Large intestine (tissue), 3 donors: ENCODE data around the gene NHS. TPM values are rescaled to one million over a fixed set of nuclear protein-coding genes. Genes with fewer than 3 reads are reported as not detected.

Experiments used
- DNase-seq, 2 donors: peaks; one replicate each; pipeline versions ENCODE4 v3.0.0 to v3.0.0-alpha.2; 2013
- H3K27ac ChIP-seq: one replicate; pipeline ENCODE4 v1.5.1; 2013; ENCODE audit warnings: low read length
- H3K27me3 ChIP-seq: 2 replicates; pipeline ENCODE4 v1.6.1; 2013; ENCODE audit warnings: low read length; ENCODE audit not compliant: control insufficient read depth, insufficient read depth
- H3K36me3 ChIP-seq: 2 replicates; pipeline ENCODE4 v1.6.1; 2013; ENCODE audit warnings: low read length; ENCODE audit not compliant: control insufficient read depth, insufficient read depth
- H3K4me1 ChIP-seq: one replicate; pipeline ENCODE4 v1.6.1; 2013; ENCODE audit warnings: low read length; ENCODE audit not compliant: control insufficient read depth, insufficient read depth
- H3K4me3 ChIP-seq: one replicate; pipeline ENCODE4 v1.5.1; 2013; ENCODE audit warnings: low read length
- H3K9me3 ChIP-seq: one replicate; pipeline ENCODE4 v1.6.1; 2013; ENCODE audit warnings: mild to moderate bottlenecking, low read depth, low read length, moderate library complexity; ENCODE audit not compliant: control insufficient read depth
- WGBS: methylation state at CpG from one replicate; pipeline ENCODE4 v1.1.5; 2013; ENCODE audit warnings: low lambda C conversion rate; ENCODE audit not compliant: insufficient coverage; 5-methylcytosine and 5-hydroxymethylcytosine counted together
- polyA plus RNA-seq: library from polyadenylated mRNA; unstranded; fragments of 120-200 nt; gene quantifications from one replicate; pipeline ENCODE4 v1.2.1, GENCODE V29; 2013

Gene NHS
- polyA plus RNA-seq, 1 donor, result 6.6 TPM

- no CpG with 5 or more reads among the region's 18 CpGs for WGBS
- H3K27me3 ChIP-seq, result peaks cover 2% of the 10 kb centered on the region
- H3K4me3 ChIP-seq, result peak overlapping the region; percentile 60
- DNase-seq, result no peak
- H3K9me3 ChIP-seq, result no peaks in the 10 kb centered on the region
- peaks cover 2% of the 10 kb centered on the region for H3K4me1 ChIP-seq
- no peaks in the 10 kb centered on the region for H3K36me3 ChIP-seq
- peak overlapping the region; percentile 59 for H3K27ac ChIP-seq
Observed at GRCh38 chrX:17375367-17375636, 302 bp downstream of the NHS start.

DNA sequence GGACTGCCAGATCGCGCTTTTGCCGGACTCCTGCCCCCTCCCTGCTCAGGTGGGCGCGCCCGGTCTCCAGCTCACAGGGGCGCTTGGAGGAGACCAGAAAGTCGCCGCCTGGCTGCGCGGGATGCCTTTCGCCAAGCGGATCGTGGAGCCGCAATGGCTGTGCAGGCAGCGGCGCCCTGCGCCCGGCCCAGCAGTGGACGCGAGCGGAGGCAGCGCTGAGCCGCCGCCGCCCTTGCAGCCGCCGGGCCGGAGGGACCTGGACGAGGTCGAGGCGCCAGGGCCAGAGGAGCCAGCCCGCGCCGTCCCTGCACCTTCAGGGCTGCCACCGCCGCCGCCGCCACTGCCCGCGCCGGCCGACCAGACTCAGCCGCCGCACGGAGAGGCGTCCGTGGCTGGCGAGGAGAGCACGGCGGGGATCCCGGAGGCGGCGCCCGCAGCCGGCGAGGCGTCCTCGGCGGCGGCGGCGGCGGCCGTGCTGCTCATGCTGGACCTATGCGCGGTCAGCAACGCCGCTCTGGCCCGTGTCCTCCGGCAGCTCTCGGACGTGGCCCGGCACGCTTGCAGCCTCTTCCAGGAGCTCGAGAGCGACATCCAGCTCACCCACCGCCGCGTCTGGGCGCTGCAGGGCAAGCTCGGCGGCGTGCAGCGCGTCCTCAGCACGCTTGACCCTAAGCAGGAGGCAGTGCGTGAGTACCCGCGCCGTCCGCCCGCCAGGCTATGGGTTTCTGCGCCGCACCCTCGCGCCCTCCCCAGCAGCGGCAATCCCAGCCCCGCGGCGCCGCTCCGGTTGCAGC is 834 bp downstream of the NHS start:
- peak in 1 of 2 donors; percentile 41 for DNase-seq
- no CpG with 5 or more reads among the region's 103 CpGs for WGBS
- H3K27me3 ChIP-seq, result peaks cover 2% of the 10 kb centered on the region

GRCh38 chrX:17376431-17377077 is 1.6 kb downstream of the NHS start:
- H3K27ac ChIP-seq, result no peak overlapping the region
- no peaks in the 10 kb centered on the region for H3K9me3 ChIP-seq
- peaks cover 2% of the 10 kb centered on the region for H3K27me3 ChIP-seq
- no peaks in the 10 kb centered on the region for H3K36me3 ChIP-seq
- DNase-seq, result peak in 1 of 2 donors; percentile 42
- H3K4me1 ChIP-seq, result peaks cover 2% of the 10 kb centered on the region
- WGBS, result no CpG with 5 or more reads among the region's 31 CpGs
- H3K4me3 ChIP-seq, result peak overlapping the region; percentile 74

More for the DNA sequence above, 834 bp downstream of the NHS start:
- H3K36me3 ChIP-seq, result no peaks in the 10 kb centered on the region
- peak overlapping the region; percentile 74 for H3K4me3 ChIP-seq
- peak overlapping the region; percentile 59 for H3K27ac ChIP-seq
- no peaks in the 10 kb centered on the region for H3K9me3 ChIP-seq
- H3K4me1 ChIP-seq, result peaks cover 2% of the 10 kb centered on the region

- H3K27me3 ChIP-seq, result peaks cover 2% of the 10 kb centered on the region
- no peaks in the 10 kb centered on the region for H3K36me3 ChIP-seq
- peak overlapping the region; percentile 74 for H3K4me3 ChIP-seq
- DNase-seq, result peak; percentile 38 to 67
- H3K27ac ChIP-seq, result no peak overlapping the region
- peaks cover 2% of the 10 kb centered on the region for H3K4me1 ChIP-seq
- H3K9me3 ChIP-seq, result no peaks in the 10 kb centered on the region
- WGBS, result no CpG with 5 or more reads among the region's 46 CpGs
Observed at GRCh38 chrX:17377091-17377717, 2.2 kb downstream of the NHS start.

DNA sequence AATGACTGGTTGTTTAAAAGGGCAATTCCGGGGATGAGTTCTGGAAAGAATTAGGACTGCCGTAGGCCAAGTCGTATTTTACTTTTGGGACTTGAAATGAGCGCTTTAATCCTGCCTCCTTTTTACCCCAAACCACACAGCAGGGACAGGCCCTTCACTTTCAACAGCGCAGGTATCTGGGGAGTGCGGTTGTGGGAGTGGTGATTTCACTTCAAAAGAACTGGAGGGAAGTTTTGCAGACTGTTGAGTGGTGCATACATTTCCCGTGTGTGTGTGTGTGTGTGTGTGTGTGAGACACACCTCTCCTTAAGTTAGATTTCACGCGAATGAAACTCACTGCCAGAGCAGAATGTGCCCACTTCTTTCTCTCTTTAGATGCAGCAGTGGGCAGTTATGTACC is 2.8 kb downstream of the NHS start:
- Histone ChIP-seq H3K4me1 (peaks cover 2% of the 10 kb centered on the region), H3K27ac (no peak overlapping the region), H3K4me3 (peak overlapping the region; percentile 74), H3K9me3 (no peaks in the 10 kb centered on the region), H3K36me3 (no peaks in the 10 kb centered on the region), H3K27me3 (peaks cover 2% of the 10 kb centered on the region)
- no CpG with 5 or more reads among the region's 9 CpGs for WGBS
- no peak for DNase-seq

GRCh38 chrX:17380221-17380620 is 5.2 kb downstream of the NHS start:
- DNase-seq, result no peak
- peaks cover 2% of the 10 kb centered on the region for H3K27me3 ChIP-seq
- H3K27ac ChIP-seq, result no peak overlapping the region
- no peak overlapping the region for H3K4me3 ChIP-seq
- H3K4me1 ChIP-seq, result peaks cover 2% of the 10 kb centered on the region
- no peaks in the 10 kb centered on the region for H3K36me3 ChIP-seq
- no peaks in the 10 kb centered on the region for H3K9me3 ChIP-seq
- WGBS, result no CpG with 5 or more reads among the region's 9 CpGs

DNA sequence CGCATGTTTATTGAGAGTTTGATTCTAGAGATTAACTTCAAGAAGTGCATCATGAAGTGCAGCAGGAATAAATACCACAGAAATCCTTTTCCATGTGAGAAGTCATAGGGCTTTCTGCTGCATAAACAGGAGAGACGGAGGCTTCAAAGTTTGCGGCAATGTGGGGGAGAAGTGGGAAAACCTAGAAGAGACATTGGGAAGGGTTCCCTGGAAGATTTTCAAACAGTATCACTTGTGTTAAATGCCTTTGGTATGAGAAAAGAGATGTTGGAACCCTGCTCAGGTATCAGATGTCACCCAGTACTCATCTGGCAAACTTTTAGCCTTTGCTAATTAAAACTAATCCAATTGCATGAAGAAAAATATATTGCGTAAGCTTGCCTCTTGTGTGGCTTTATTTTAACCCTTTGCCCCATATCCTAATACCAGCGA is 15.4 kb downstream of the NHS start:
- Histone ChIP-seq H3K4me3 (no peak overlapping the region), H3K36me3 (no peaks in the 10 kb centered on the region), H3K27me3 (no peaks in the 10 kb centered on the region), H3K9me3 (no peaks in the 10 kb centered on the region), H3K4me1 (no peaks in the 10 kb centered on the region), H3K27ac (no peak overlapping the region)
- no CpG with 5 or more reads among the region's 5 CpGs for WGBS
- DNase-seq, result no peak

DNA sequence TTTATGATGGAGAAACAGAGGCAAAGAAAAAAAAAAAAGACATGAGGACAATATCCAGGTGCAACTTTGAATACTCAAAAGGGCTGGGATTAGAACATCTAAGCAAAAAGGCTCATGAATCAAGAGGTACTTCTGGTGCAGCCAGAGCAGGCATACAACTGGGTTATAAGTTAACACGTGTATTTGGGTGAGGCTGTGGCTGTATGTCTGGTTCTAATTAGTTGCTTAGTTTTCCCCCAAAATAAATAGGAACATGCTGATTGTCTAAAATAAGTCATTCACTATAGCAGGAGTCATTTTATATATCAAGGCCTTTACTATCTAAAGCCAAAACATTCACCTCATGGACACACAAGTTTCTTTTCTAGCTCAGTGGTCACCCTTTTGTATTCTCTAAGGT is 20.2 kb downstream of the NHS start:
- no CpG with 5 or more reads among the region's 1 CpG for WGBS
- Histone ChIP-seq H3K9me3 (no peaks in the 10 kb centered on the region), H3K4me3 (no peak overlapping the region), H3K4me1 (no peaks in the 10 kb centered on the region), H3K27ac (no peak overlapping the region), H3K27me3 (no peaks in the 10 kb centered on the region), H3K36me3 (no peaks in the 10 kb centered on the region)
- no peak for DNase-seq

DNA sequence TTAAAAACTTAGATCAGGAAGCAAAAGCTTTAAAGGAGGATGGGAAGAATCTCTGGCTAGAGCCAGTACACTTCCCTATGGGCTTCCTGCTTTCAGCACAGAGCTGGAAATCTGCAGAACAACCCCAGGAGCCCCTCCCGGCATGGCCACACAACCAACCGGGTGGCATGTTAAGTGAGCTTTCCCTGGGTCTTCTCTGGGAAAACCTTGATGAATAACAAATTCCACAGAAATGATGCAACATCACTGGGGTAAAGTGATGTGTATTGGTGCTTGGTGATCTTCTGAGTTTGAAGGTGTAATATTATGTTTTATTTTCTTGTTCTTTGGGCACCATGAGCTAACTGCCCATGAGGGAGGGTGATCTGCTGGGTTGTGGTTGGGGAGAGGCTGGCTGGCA is 22.1 kb downstream of the NHS start:
- Histone ChIP-seq H3K36me3 (no peaks in the 10 kb centered on the region), H3K4me1 (no peaks in the 10 kb centered on the region), H3K9me3 (no peaks in the 10 kb centered on the region), H3K27ac (no peak overlapping the region), H3K27me3 (no peaks in the 10 kb centered on the region), H3K4me3 (no peak overlapping the region)
- DNase-seq, result no peak
- WGBS, result no CpG with 5 or more reads among the region's 2 CpGs

DNA sequence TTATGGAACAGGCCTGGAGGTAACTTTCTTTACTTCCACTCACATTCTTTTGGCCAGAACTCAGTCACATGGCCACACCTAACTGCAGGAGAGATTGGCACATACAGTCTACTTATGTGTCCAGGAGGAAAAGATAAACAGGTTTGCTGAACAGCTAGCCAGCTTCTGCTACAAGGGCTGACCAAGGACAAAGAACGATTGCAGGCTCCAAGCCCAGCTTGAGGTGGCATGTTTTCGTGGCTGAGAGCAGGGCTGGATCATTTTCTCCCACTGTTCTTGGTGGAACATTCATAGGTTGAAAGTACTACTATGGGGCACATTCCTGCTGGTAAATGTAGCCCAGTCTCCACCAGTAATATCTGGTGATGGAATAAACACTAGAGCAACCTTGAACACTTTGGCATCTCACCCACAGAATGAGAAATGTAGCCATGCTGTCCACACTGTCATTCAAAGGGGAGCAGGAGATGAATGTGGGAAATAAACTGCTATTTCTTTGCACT is 28.2 kb downstream of the NHS start:
- H3K9me3 ChIP-seq, result no peaks in the 10 kb centered on the region
- no peaks in the 10 kb centered on the region for H3K36me3 ChIP-seq
- H3K27ac ChIP-seq, result no peak overlapping the region
- H3K4me1 ChIP-seq, result no peaks in the 10 kb centered on the region
- H3K4me3 ChIP-seq, result no peak overlapping the region
- no CpG with 5 or more reads among the region's 2 CpGs for WGBS
- DNase-seq, result no peak
- no peaks in the 10 kb centered on the region for H3K27me3 ChIP-seq
